DND-41 (cell line): ENCODE measurements around the gene COL23A1.

Experiments used
- ATAC-seq: fragments of 200-7000 bp; cut with Tn5 transposase; 3 replicates; pipeline ENCODE4 v1.9.1; 2021; ENCODE audit warnings: low read depth; ENCODE audit not compliant: insufficient read depth
- DNase-seq: peaks from one replicate; pipeline ENCODE4 v3.0.0-alpha.2; 2020
- H2AFZ ChIP-seq: 2 replicates; pipeline ENCODE4 v1.6.0; 2012; ENCODE audit warnings: low read depth, low read length
- H3K27ac ChIP-seq: 2 replicates; pipeline ENCODE4 v1.5.1; 2012; ENCODE audit warnings: low read length, inconsistent platforms
- H3K27me3 ChIP-seq: fragments of 200-600 bp; sonication (generic); 2 replicates; pipeline ENCODE4 v1.6.0; 2012; ENCODE audit warnings: low read length, mild to moderate bottlenecking, inconsistent platforms; ENCODE audit not compliant: insufficient read depth, poor library complexity
- H3K36me3 ChIP-seq: 2 replicates; pipeline ENCODE4 v1.5.1; 2012; ENCODE audit warnings: low read length, inconsistent platforms; ENCODE audit not compliant: insufficient read depth
- H3K4me1 ChIP-seq: 2 replicates; pipeline ENCODE4 v1.5.1; 2012; ENCODE audit warnings: mild to moderate bottlenecking, low read length; ENCODE audit not compliant: insufficient read depth
- H3K4me2 ChIP-seq: 2 replicates; pipeline ENCODE4 v1.6.0; 2012; ENCODE audit warnings: mild to moderate bottlenecking, moderate library complexity, low read length, inconsistent platforms; ENCODE audit not compliant: insufficient read depth
- H3K4me3 ChIP-seq, 2 experiments: fragments of 200-600 bp in 1 of 2; shearing (Covaris generic) in 1 of 2; 2 replicates each; pipeline ENCODE4 v1.5.1; 2012 to 2016; ENCODE audit warnings: inconsistent platforms in 2 of 2, low read length in 2 of 2, mild to moderate bottlenecking in 2 of 2, low read depth in 1 of 2, moderate library complexity in 1 of 2
- H3K79me2 ChIP-seq: 2 replicates; pipeline ENCODE4 v1.6.0; 2012; ENCODE audit warnings: low read length, inconsistent platforms; ENCODE audit not compliant: insufficient read depth
- H3K9ac ChIP-seq: 2 replicates; pipeline ENCODE4 v1.6.0; 2012; ENCODE audit warnings: low read depth, mild to moderate bottlenecking, inconsistent platforms, low read length, moderate library complexity
- H3K9me3 ChIP-seq: 2 replicates; pipeline ENCODE4 v1.5.1; 2012; ENCODE audit warnings: low read length, moderate library complexity, mild to moderate bottlenecking, inconsistent platforms; ENCODE audit not compliant: insufficient read depth, severe bottlenecking
- H4K20me1 ChIP-seq: 2 replicates; pipeline ENCODE4 v1.6.0; 2012; ENCODE audit warnings: low read length; ENCODE audit not compliant: insufficient read depth
- EZH2 ChIP-seq: IDR thresholded peaks from 3 replicates; pipeline ENCODE4 v1.6.1; 2012; ENCODE audit warnings: borderline replicate concordance, low read depth, mild to moderate bottlenecking, moderate library complexity, low read length, inconsistent platforms; ENCODE audit not compliant: severe bottlenecking
- TF ChIP-seq, protein P1 (sequence below): IDR thresholded peaks from 2 replicates; pipeline ENCODE4 v1.5.1; 2012; ENCODE audit warnings: borderline replicate concordance, low read length, moderate library complexity, mild to moderate bottlenecking; ENCODE audit not compliant: poor library complexity, severe bottlenecking; ENCODE audit errors: extremely low read depth

The COL23A1 gene

DNA sequence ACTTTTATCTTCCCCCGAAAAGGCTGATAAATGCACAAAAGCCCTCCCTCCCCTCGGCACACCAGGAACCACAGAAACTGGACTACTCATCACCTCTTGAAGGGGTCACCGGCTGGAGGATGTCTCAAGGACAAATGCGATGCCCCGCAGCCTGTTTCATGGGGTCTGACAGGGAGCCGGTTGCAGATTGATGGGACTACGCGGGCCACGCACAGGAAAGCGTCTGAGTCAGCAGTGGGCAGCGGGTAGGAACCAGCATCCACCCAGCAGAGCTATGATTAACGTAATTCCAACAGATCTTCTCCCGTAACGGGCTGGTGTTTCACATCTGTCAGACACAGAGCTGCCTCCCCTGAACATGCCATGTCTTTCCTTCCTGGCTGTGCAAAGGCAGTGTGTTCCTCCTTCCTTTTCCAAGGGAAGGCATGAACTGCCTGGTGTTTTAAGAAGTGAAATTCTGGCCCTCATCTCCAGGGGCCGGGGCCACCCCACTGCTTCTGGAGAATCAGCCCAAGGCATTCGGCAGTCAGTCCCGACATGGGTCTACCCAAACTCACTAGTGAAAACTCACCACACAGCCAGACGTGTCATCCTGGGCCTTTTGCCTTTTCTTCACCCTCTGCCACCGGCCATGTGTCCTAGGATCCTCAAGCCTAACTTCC, 213.1 kb downstream of the COL23A1 start:
- H3K9me3 ChIP-seq: no peaks in the 10 kb centered on the region
- no peaks in the 10 kb centered on the region for H3K36me3 ChIP-seq
- H3K4me2 ChIP-seq: no peak overlapping the region
- no peak overlapping the region for H3K9ac ChIP-seq
- no peaks in the 10 kb centered on the region for H3K27me3 ChIP-seq
- no peaks in the 10 kb centered on the region for H3K4me1 ChIP-seq
- DNase-seq (no peak), ATAC-seq (no peak)
- H3K79me2 ChIP-seq: no peaks in the 10 kb centered on the region
- TF ChIP-seq, protein P1, sequence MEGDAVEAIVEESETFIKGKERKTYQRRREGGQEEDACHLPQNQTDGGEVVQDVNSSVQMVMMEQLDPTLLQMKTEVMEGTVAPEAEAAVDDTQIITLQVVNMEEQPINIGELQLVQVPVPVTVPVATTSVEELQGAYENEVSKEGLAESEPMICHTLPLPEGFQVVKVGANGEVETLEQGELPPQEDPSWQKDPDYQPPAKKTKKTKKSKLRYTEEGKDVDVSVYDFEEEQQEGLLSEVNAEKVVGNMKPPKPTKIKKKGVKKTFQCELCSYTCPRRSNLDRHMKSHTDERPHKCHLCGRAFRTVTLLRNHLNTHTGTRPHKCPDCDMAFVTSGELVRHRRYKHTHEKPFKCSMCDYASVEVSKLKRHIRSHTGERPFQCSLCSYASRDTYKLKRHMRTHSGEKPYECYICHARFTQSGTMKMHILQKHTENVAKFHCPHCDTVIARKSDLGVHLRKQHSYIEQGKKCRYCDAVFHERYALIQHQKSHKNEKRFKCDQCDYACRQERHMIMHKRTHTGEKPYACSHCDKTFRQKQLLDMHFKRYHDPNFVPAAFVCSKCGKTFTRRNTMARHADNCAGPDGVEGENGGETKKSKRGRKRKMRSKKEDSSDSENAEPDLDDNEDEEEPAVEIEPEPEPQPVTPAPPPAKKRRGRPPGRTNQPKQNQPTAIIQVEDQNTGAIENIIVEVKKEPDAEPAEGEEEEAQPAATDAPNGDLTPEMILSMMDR: no peak
- TF ChIP-seq EZH2: no peak
- H2AFZ ChIP-seq: no peak overlapping the region
- no peak overlapping the region for H3K4me3 ChIP-seq
- H3K27ac ChIP-seq: no peak overlapping the region
- H4K20me1 ChIP-seq: no peaks in the 10 kb centered on the region

DNA sequence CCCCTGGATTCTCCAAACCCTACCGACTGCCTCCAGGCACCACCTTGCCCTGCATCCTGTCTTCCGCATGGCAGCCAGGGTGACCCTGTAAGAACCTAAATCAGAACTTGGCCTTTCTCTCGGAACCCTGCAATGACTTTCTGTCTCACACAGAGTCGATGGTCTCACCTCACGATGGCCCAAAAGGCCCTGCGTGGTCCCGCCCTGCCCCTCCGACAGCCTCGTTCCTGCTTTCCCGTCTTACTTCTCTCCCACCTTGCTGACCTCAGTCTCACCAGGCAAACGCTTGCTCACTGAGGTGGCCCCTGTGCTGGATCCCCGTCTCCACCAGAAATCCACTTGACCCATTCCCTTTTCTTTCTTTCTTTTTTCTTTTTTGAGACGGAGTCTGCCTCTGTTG, 214.8 kb downstream of the COL23A1 start:
- H3K9me3 ChIP-seq: no peaks in the 10 kb centered on the region
- no peaks in the 10 kb centered on the region for H3K79me2 ChIP-seq
- no peak overlapping the region for H3K4me2 ChIP-seq
- no peak overlapping the region for H3K27ac ChIP-seq
- TF ChIP-seq, protein P1: no peak
- no peak for TF ChIP-seq EZH2
- H3K36me3 ChIP-seq: no peaks in the 10 kb centered on the region
- DNase-seq (no peak), ATAC-seq (no peak)
- H3K27me3 ChIP-seq: no peaks in the 10 kb centered on the region
- no peaks in the 10 kb centered on the region for H3K4me1 ChIP-seq
- H3K9ac ChIP-seq: no peak overlapping the region
- H2AFZ ChIP-seq: no peak overlapping the region
- no peaks in the 10 kb centered on the region for H4K20me1 ChIP-seq
- no peak overlapping the region for H3K4me3 ChIP-seq

DNA sequence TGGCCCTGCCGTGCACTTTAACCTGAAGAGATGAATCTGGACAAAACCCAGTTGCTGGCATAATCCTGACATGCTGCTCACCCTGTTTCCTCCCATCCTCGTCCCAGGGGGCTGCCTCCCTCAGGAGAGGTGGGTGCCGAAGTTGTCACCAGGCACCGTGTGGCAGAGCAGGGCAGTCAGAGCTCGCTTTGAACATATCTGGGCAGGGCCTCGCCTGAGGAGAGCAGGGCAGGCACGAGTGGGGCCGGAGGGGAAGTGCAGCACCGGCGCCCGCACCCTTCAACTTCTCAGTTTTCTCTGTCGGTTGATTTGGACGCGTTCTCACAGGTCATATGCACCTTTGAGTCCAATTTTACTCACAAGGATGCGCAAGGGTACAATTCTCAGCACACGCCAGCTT, 216.5 kb downstream of the COL23A1 start:
- no peak for TF ChIP-seq EZH2
- Histone ChIP-seq H3K9ac (no peak overlapping the region), H3K9me3 (peaks cover 6% of the 10 kb centered on the region), H3K27me3 (no peaks in the 10 kb centered on the region), H3K4me2 (no peak overlapping the region), H3K79me2 (no peaks in the 10 kb centered on the region), H3K27ac (no peak overlapping the region), H2AFZ (no peak overlapping the region), H3K4me3 (no peak overlapping the region), H3K4me1 (peaks cover 1% of the 10 kb centered on the region; the same call in 1 of the 2 replicates), H3K36me3 (no peaks in the 10 kb centered on the region), H4K20me1 (no peaks in the 10 kb centered on the region)
- DNase-seq (no peak), ATAC-seq (no peak)

DNA sequence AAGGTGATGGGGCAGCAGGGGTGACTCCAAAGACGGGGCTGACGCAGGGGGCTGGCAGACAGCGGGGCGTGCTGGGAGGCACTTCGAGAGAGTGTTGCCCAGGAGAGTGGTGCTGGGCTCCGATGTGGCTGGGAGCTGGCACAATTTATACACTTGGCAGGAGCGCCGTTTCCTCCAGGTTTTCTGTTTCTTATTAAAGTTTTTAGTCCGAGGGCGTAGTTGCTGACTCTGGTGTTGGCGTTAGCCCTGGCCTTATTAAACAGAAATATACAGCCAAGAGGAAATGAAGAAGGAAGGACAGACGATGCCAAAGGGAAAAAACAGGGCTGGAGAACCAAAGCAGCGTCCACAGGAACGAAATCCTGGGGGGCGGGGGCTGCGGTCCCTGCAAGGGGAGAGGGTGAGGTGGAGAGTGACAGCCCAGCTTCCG, 218.0 kb downstream of the COL23A1 start:
- no peak overlapping the region for H3K4me3 ChIP-seq
- H3K9me3 ChIP-seq: peaks cover 6% of the 10 kb centered on the region
- no peak overlapping the region for H2AFZ ChIP-seq
- TF ChIP-seq, protein P1: no peak
- H3K4me1 ChIP-seq: peaks cover 15% of the 10 kb centered on the region
- ATAC-seq (no peak), DNase-seq (no peak)
- no peaks in the 10 kb centered on the region for H3K27me3 ChIP-seq
- no peaks in the 10 kb centered on the region for H3K79me2 ChIP-seq
- no peaks in the 10 kb centered on the region for H3K36me3 ChIP-seq
- no peaks in the 10 kb centered on the region for H4K20me1 ChIP-seq
- no peak overlapping the region for H3K27ac ChIP-seq
- no peak overlapping the region for H3K9ac ChIP-seq
- H3K4me2 ChIP-seq: no peak overlapping the region
